SK-N-SH (cell line): ENCODE results near the gene GRIP1. TPM values are rescaled to one million over a fixed set of nuclear protein-coding genes. Genes with fewer than 3 reads are reported as not detected.

ENCODE experiments used
- CTCF ChIA-PET: fragments of 300-600, 350-600 bp; formaldehyde crosslinking; extraction: SDS; loops from one replicate; lab custom pipeline; 2021; lab: Yijun Ruan, JAX
- POLR2A ChIA-PET: fragments of 350-600 bp; sonication (Branson Sonifier 250); formaldehyde crosslinking; extraction: SDS; loops from one replicate; lab custom pipeline; 2020; ENCODE audit warnings: antibody characterized with exemption, inconsistent platforms; lab: Yijun Ruan, JAX
- DNase-seq: peaks from one replicate; pipeline ENCODE4 v3.0.0; 2012
- H2AFZ ChIP-seq: fragments of 200-600 bp; sonication (generic); 2 replicates; pipeline ENCODE4 v1.8.1; 2016; ENCODE audit warnings: antibody characterized with exemption, mild to moderate bottlenecking, low read depth
- H3F3A ChIP-seq: fragments of 200-600 bp; sonication (generic); replicated peaks from 2 replicates; pipeline ENCODE3; 2016; ENCODE audit warnings: antibody characterized with exemption, mild to moderate bottlenecking; ENCODE audit not compliant: insufficient read depth
- H3K27ac ChIP-seq, 2 experiments: fragments of 200-500 bp in 1 of 2; fragments of 200-600 bp in 1 of 2; sonication (Bioruptor generic) in 1 of 2; sonication (generic), shearing (Covaris generic) in 1 of 2; 2 replicates each; pipeline versions ENCODE4 v1.5.1 to v1.6.1; 2014 to 2016; ENCODE audit warnings: low read depth in 2 of 2, inconsistent platforms in 1 of 2, low read length in 1 of 2, mild to moderate bottlenecking in 1 of 2, mixed read lengths in 1 of 2
- H3K27me3 ChIP-seq: fragments of 200-600 bp; sonication (generic), shearing (Covaris generic); 2 replicates; pipeline ENCODE4 v1.6.1; 2016; ENCODE audit warnings: mixed run types; ENCODE audit not compliant: insufficient read depth
- H3K36me3 ChIP-seq, 2 experiments: fragments of 200-500 bp in 1 of 2; fragments of 200-600 bp in 1 of 2; sonication (Bioruptor generic) in 1 of 2; sonication (generic) in 1 of 2; replicated peaks in 1 of 2; 2 replicates each; pipeline versions ENCODE3 to v1.5.1; 2014 to 2016; ENCODE audit warnings: low read length in 1 of 2, mild to moderate bottlenecking in 1 of 2; ENCODE audit not compliant: insufficient read depth in 2 of 2, control insufficient read depth in 1 of 2
- H3K4me1 ChIP-seq, 2 experiments: fragments of 200-500 bp in 1 of 2; fragments of 200-600 bp in 1 of 2; sonication (Bioruptor generic) in 1 of 2; sonication (generic), shearing (Covaris generic) in 1 of 2; 2 replicates each; pipeline versions ENCODE4 v1.5.1 to v1.6.1; 2014 to 2016; ENCODE audit warnings: low read depth in 1 of 2, low read length in 1 of 2, mixed run types in 1 of 2; ENCODE audit not compliant: insufficient read depth in 2 of 2, control insufficient read depth in 1 of 2
- H3K4me2 ChIP-seq: fragments of 200-600 bp; sonication (generic), shearing (Covaris generic); 2 replicates; pipeline ENCODE4 v1.6.1; 2017; ENCODE audit warnings: mixed run types
- H3K4me3 ChIP-seq, 2 experiments: fragments of 200-500 bp in 1 of 2; fragments of 200-600 bp in 1 of 2; sonication (Bioruptor generic) in 1 of 2; sonication (generic), shearing (Covaris generic) in 1 of 2; 2 replicates each; pipeline versions ENCODE4 v1.5.1 to v1.8.1; 2014 to 2016; ENCODE audit warnings: low read depth in 2 of 2, inconsistent platforms in 1 of 2, low read length in 1 of 2, mild to moderate bottlenecking in 1 of 2, mixed read lengths in 1 of 2, moderate library complexity in 1 of 2
- H3K79me2 ChIP-seq: fragments of 200-600 bp; sonication (generic); 2 replicates; pipeline ENCODE4 v1.8.1; 2017; ENCODE audit warnings: mild to moderate bottlenecking; ENCODE audit not compliant: insufficient read depth
- H3K9ac ChIP-seq: fragments of 200-600 bp; sonication (generic); 2 replicates; pipeline ENCODE4 v1.6.1; 2017; ENCODE audit warnings: mixed run types
- H3K9me2 ChIP-seq: fragments of 200-600 bp; sonication (generic); 2 replicates; pipeline ENCODE4 v1.6.1; 2017; ENCODE audit warnings: mixed run types
- H3K9me3 ChIP-seq: fragments of 200-600 bp; sonication (generic); 2 replicates; pipeline ENCODE4 v1.6.1; 2017; ENCODE audit warnings: mixed run types, mild to moderate bottlenecking, moderate library complexity
- H4K20me1 ChIP-seq: fragments of 200-600 bp; sonication (generic); 2 replicates; pipeline ENCODE4 v1.6.1; 2017; ENCODE audit warnings: mild to moderate bottlenecking, mixed run types; ENCODE audit not compliant: insufficient read depth
- CHD2 ChIP-seq: fragments of 150-350 bp; IDR thresholded peaks from 2 replicates; pipeline ENCODE4 v1.6.1; 2018; ENCODE audit warnings: low read length; ENCODE audit not compliant: partially characterized antibody
- FOSL2 ChIP-seq: IDR thresholded peaks from 2 replicates; pipeline ENCODE4 v1.4.0; 2012; ENCODE audit warnings: low read depth, mild to moderate bottlenecking, moderate library complexity, borderline replicate concordance
- FOXJ3 ChIP-seq: sonication (generic); formaldehyde crosslinking; IDR thresholded peaks from 2 replicates; pipeline ENCODE4 v1.5.1; 2020; ENCODE audit warnings: mild to moderate bottlenecking, missing genetic modification reagents
- FOXM1 ChIP-seq: IDR thresholded peaks from 2 replicates; pipeline ENCODE4 v1.4.0; 2012; ENCODE audit warnings: low read depth, mild to moderate bottlenecking
- GABPA ChIP-seq: IDR thresholded peaks from 2 replicates; pipeline ENCODE4 v1.4.0; 2012; ENCODE audit warnings: low read depth, mild to moderate bottlenecking
- GATA2 ChIP-seq: sonication (generic); formaldehyde crosslinking; IDR thresholded peaks from 2 replicates; pipeline ENCODE4 v1.5.0; 2020; ENCODE audit warnings: mild to moderate bottlenecking, missing genetic modification reagents
- MEF2A ChIP-seq: IDR thresholded peaks from 2 replicates; pipeline ENCODE4 v1.4.0; 2012; ENCODE audit warnings: low read depth, borderline replicate concordance
- MXI1 ChIP-seq: IDR thresholded peaks from 2 replicates; pipeline ENCODE4 v1.6.1; 2012; ENCODE audit warnings: mild to moderate bottlenecking, low read depth, low read length, improper control_type of control experiment
- NRF1 ChIP-seq: IDR thresholded peaks from 2 replicates; pipeline ENCODE4 v1.6.1; 2012; ENCODE audit warnings: low read depth, mild to moderate bottlenecking, low read length
- POLR2AphosphoS5 ChIP-seq: IDR thresholded peaks from 2 replicates; pipeline ENCODE4 v1.6.1; 2012; ENCODE audit warnings: low read depth, low read length
- RAD21 ChIP-seq: IDR thresholded peaks from 2 replicates; pipeline ENCODE4 v1.6.1; 2012; ENCODE audit warnings: mild to moderate bottlenecking, low read length
- RCOR1 ChIP-seq: fragments of 150-350 bp; IDR thresholded peaks from 2 replicates; pipeline ENCODE4 v1.6.1; 2017; ENCODE audit warnings: antibody characterized with exemption, low read length
- RFX5 ChIP-seq: IDR thresholded peaks from 2 replicates; pipeline ENCODE4 v1.6.1; 2012; ENCODE audit warnings: mild to moderate bottlenecking, improper control_type of control experiment, low read length
- RXRA ChIP-seq: IDR thresholded peaks from 2 replicates; pipeline ENCODE4 v1.4.0; 2012; ENCODE audit warnings: low read depth, mild to moderate bottlenecking, borderline replicate concordance
- SIN3A ChIP-seq: IDR thresholded peaks from 2 replicates; pipeline ENCODE4 v1.6.1; 2012; ENCODE audit warnings: low read depth, mild to moderate bottlenecking, low read length, moderate library complexity, borderline replicate concordance
- TAF1 ChIP-seq: IDR thresholded peaks from 2 replicates; pipeline ENCODE4 v1.6.1; 2012; ENCODE audit warnings: low read depth, mild to moderate bottlenecking, low read length, moderate library complexity, borderline replicate concordance
- TCF12 ChIP-seq: IDR thresholded peaks from 2 replicates; pipeline ENCODE4 v1.4.0; 2012
- TEAD4 ChIP-seq: IDR thresholded peaks from 2 replicates; pipeline ENCODE4 v1.4.0; 2012; ENCODE audit warnings: mild to moderate bottlenecking, borderline replicate concordance; ENCODE audit not compliant: insufficient read depth
- YY1 ChIP-seq: IDR thresholded peaks from 2 replicates; pipeline ENCODE4 v1.4.0; 2012; ENCODE audit warnings: low read depth, mild to moderate bottlenecking
- WGBS: methylation state at CpG from one replicate; pipeline ENCODE4 v1.1.6; 2017; ENCODE audit warnings: low lambda C conversion rate; 5-methylcytosine and 5-hydroxymethylcytosine counted together
- polyA plus RNA-seq, 3 experiments: library from polyadenylated mRNA; depleted of rRNA; stranded (reverse); fragments of >200 nt; gene quantifications; 2 replicates each; pipeline ENCODE4 v1.2.3, GENCODE V29; 2012
- TF ChIP-seq, protein P1 (sequence below): fragments of 150-350 bp; IDR thresholded peaks from 2 replicates; pipeline ENCODE4 v1.6.1; 2017; ENCODE audit warnings: antibody characterized with exemption, low read length, low read depth, borderline replicate concordance
- TF ChIP-seq, protein P2 (sequence below): IDR thresholded peaks from 2 replicates; pipeline ENCODE4 v1.4.0; 2012; ENCODE audit warnings: low read depth, borderline replicate concordance
- TF ChIP-seq, protein P3 (sequence below): fragments of 150-350 bp; IDR thresholded peaks from 2 replicates; pipeline ENCODE4 v1.6.1; 2016; ENCODE audit warnings: mild to moderate bottlenecking, low read depth, low read length
- TF ChIP-seq, protein P4 (sequence below): IDR thresholded peaks from 2 replicates; pipeline ENCODE4 v1.4.0; 2012; ENCODE audit warnings: low read depth, borderline replicate concordance

Gene GRIP1
- polyA plus RNA-seq, 1 of the 3 experiments (the other 2 are of a cell fraction): 0.07 TPM

DNA sequence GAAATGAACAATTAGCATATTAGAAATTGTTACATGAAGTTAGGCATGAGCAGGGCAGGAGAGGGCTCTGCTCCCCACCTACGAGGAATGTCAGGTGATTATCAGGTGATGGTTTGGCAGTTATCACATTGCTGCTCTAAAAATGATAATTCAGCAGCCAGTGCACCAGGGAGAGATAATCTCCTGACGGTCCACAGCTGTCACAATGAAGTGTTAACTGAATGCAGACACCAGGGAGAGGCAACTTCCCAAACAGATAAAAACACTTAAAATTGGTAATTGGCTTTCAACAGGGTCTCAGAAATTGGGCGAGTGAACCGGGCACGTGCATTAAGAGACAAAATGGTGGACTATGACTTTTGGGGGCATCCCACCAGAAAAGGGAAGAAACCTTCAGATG is 176.0 kb downstream of the GRIP1 start:
- no peaks in the 10 kb centered on the region for H4K20me1 ChIP-seq
- no peaks in the 10 kb centered on the region for H3F3A ChIP-seq
- H3K4me1 ChIP-seq: no peaks in the 10 kb centered on the region
- no peak overlapping the region for H2AFZ ChIP-seq
- no peaks in the 10 kb centered on the region for H3K79me2 ChIP-seq
- DNase-seq: no peak
- WGBS: 10% methylated on average over 5 of the region's 5 CpGs
- TF ChIP-seq RFX5 (no peak), MEF2A (no peak), FOXM1 (no peak), YY1 (no peak), NRF1 (no peak), RCOR1 (no peak), SIN3A (no peak), CHD2 (no peak), TAF1 (no peak), TEAD4 (no peak), RAD21 (no peak), MXI1 (no peak), TCF12 (no peak), GABPA (no peak)
- TF ChIP-seq, protein P1, sequence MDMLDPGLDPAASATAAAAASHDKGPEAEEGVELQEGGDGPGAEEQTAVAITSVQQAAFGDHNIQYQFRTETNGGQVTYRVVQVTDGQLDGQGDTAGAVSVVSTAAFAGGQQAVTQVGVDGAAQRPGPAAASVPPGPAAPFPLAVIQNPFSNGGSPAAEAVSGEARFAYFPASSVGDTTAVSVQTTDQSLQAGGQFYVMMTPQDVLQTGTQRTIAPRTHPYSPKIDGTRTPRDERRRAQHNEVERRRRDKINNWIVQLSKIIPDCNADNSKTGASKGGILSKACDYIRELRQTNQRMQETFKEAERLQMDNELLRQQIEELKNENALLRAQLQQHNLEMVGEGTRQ: no peak
- TF ChIP-seq, protein P2, sequence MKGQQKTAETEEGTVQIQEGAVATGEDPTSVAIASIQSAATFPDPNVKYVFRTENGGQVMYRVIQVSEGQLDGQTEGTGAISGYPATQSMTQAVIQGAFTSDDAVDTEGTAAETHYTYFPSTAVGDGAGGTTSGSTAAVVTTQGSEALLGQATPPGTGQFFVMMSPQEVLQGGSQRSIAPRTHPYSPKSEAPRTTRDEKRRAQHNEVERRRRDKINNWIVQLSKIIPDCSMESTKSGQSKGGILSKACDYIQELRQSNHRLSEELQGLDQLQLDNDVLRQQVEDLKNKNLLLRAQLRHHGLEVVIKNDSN: no peak
- H3K9me3 ChIP-seq: no peaks in the 10 kb centered on the region
- POLR2A ChIA-PET: no interaction called here
- no peak overlapping the region for H3K27ac ChIP-seq
- no peaks in the 10 kb centered on the region for H3K36me3 ChIP-seq
- CTCF ChIA-PET: no interaction called here
- H3K4me2 ChIP-seq: no peak overlapping the region
- H3K27me3 ChIP-seq: no peaks in the 10 kb centered on the region
- no peak overlapping the region for H3K4me3 ChIP-seq
- H3K9me2 ChIP-seq: no peaks in the 10 kb centered on the region
- no peak overlapping the region for H3K9ac ChIP-seq

DNA sequence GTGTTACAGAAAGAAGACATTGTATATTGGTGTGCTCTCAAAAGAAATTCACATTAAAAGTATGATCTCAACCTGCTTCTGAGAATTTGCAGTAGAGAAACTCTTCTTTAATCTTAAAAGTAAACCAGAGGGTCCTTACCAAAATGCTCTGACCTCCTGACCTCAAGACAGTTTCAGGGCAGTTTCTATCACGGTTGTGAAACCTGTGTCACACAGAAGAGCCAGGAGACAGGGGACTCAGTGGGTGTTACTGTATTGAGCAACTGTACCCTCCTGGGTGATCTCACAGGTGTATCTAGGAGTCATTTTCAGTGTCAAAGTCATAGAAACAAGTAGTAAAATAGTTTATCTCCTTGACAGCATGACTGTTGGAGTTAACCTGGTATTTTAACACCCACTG is 178.0 kb downstream of the GRIP1 start:
- Histone ChIP-seq H3F3A (no peaks in the 10 kb centered on the region), H3K27ac (no peak overlapping the region), H3K9ac (no peak overlapping the region), H3K9me3 (no peaks in the 10 kb centered on the region), H4K20me1 (no peaks in the 10 kb centered on the region), H3K27me3 (peaks cover 6% of the 10 kb centered on the region; the same call in 1 of the 2 replicates), H3K4me3 (no peak overlapping the region), H3K36me3 (no peaks in the 10 kb centered on the region), H3K4me1 (no peaks in the 10 kb centered on the region), H3K9me2 (no peaks in the 10 kb centered on the region), H2AFZ (no peak overlapping the region), H3K4me2 (no peak overlapping the region), H3K79me2 (no peaks in the 10 kb centered on the region)
- 7% methylated on average over 1 of the region's 1 CpG for WGBS
- ChIA-PET CTCF (no interaction called here), POLR2A (no interaction called here)
- no peak for DNase-seq
- TF ChIP-seq TEAD4 (no peak), GABPA (no peak), FOSL2 (no peak), FOXJ3 (CRISPR knock-in tag) (no peak), YY1 (no peak), FOXM1 (no peak), POLR2AphosphoS5 (no peak), MEF2A (no peak), RXRA (no peak), GATA2 (CRISPR knock-in tag) (no peak), CHD2 (no peak)
- TF ChIP-seq, protein P1: no peak
- TF ChIP-seq, protein P3, sequence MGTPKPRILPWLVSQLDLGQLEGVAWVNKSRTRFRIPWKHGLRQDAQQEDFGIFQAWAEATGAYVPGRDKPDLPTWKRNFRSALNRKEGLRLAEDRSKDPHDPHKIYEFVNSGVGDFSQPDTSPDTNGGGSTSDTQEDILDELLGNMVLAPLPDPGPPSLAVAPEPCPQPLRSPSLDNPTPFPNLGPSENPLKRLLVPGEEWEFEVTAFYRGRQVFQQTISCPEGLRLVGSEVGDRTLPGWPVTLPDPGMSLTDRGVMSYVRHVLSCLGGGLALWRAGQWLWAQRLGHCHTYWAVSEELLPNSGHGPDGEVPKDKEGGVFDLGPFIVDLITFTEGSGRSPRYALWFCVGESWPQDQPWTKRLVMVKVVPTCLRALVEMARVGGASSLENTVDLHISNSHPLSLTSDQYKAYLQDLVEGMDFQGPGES: no peak
- TF ChIP-seq, protein P4, sequence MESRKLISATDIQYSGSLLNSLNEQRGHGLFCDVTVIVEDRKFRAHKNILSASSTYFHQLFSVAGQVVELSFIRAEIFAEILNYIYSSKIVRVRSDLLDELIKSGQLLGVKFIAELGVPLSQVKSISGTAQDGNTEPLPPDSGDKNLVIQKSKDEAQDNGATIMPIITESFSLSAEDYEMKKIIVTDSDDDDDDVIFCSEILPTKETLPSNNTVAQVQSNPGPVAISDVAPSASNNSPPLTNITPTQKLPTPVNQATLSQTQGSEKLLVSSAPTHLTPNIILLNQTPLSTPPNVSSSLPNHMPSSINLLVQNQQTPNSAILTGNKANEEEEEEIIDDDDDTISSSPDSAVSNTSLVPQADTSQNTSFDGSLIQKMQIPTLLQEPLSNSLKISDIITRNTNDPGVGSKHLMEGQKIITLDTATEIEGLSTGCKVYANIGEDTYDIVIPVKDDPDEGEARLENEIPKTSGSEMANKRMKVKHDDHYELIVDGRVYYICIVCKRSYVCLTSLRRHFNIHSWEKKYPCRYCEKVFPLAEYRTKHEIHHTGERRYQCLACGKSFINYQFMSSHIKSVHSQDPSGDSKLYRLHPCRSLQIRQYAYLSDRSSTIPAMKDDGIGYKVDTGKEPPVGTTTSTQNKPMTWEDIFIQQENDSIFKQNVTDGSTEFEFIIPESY: no peak
